Right lobe of liver (tissue), 6 donors: ENCODE measurements around the gene OR4D2. TPM values are rescaled to one million over a fixed set of nuclear protein-coding genes. Genes with fewer than 3 reads are reported as not detected.
A peak's percentile ranks its signal among the peaks of the same experiment; 100 is the strongest.

ENCODE experiments used
- ATAC-seq, 4 donors: fragments of 200-7000 bp; cut with Tn5 transposase; one replicate each; pipeline ENCODE4 v1.9.1; 2020; ENCODE audit warnings: mild to moderate bottlenecking in 4 of 4, moderate library complexity in 4 of 4
- DNase-seq, 3 donors: peaks; one replicate each; pipeline ENCODE4 v3.0.0-alpha.2; 2020
- H3K27ac ChIP-seq, 3 donors: fragments of 200-600 bp; one replicate each; pipeline ENCODE4 v1.8.0; 2022
- H3K27me3 ChIP-seq, 2 donors: fragments of 200-600 bp; one replicate each; pipeline ENCODE4 v1.8.0; 2022
- H3K36me3 ChIP-seq, 4 donors: fragments of 200-600 bp; sonication (generic) in 1 of 4; one replicate each; pipeline versions ENCODE4 v1.5.1 to v1.8.0; 2017 to 2022; ENCODE audit warnings: control low read depth in 1 of 4
- H3K4me1 ChIP-seq, 4 donors: fragments of 200-600 bp; sonication (generic) in 1 of 4; one replicate each; pipeline versions ENCODE4 v1.5.1 to v1.8.0; 2017 to 2022; ENCODE audit warnings: control low read depth in 1 of 4
- H3K4me3 ChIP-seq, 3 donors: fragments of 200-600 bp; one replicate each; pipeline ENCODE4 v1.8.0; 2022
- H3K9me3 ChIP-seq, 4 donors: fragments of 200-600 bp; sonication (generic) in 1 of 4; one replicate each; pipeline versions ENCODE4 v1.5.1 to v1.8.0; 2017 to 2022; ENCODE audit warnings: control low read depth in 1 of 4
- CTCF ChIP-seq, 4 donors: fragments of 200-600 bp in 3 of 4; fragments of 450-650 bp in 1 of 4; IDR thresholded peaks; one replicate each; pipeline versions ENCODE4 v1.5.1 to v1.8.0; 2016 to 2022; ENCODE audit warnings: antibody characterized with exemption in 4 of 4, mild to moderate bottlenecking in 2 of 4
- POLR2A ChIP-seq: fragments of 450-650 bp; IDR thresholded peaks from one replicate; pipeline ENCODE4 v1.6.1; 2017; ENCODE audit warnings: antibody characterized with exemption, mild to moderate bottlenecking
- WGBS: methylation state at CpG from one replicate; pipeline ENCODE4 v1.1.6; 2018; ENCODE audit warnings: low coverage, low lambda C conversion rate; ENCODE audit not compliant: insufficient coverage; ENCODE audit errors: missing lambda C conversion rate; 5-methylcytosine and 5-hydroxymethylcytosine counted together
- intact Hi-C, 2 donors: fragments of 100-400 bp; cut with DNase I; formaldehyde crosslinking; loops; one replicate each; pipeline versions ENCODE4 v1.11.2 to v1.14.1; 2022
- total RNA-seq, 6 experiments: library from RNA; depleted of rRNA in 2 of 6; stranded (reverse); fragments of >200 nt in 2 of 6; fragmentation: NEBNext Ultra II Directional in 3 of 6; extraction: Animal tissue kit (Norgen Biotek cat#: 25700) in 3 of 6; gene quantifications; one replicate each; pipeline versions ENCODE4 v1.1.0 to v1.2.4, GENCODE V29; 2016 to 2023
- donor health status: DM: no; HTN: yes; CAD: no.
- donor health status: DM: no; HTN: no; CAD: no.
- donor health status: DM: no; HTN: no; CAD: no.
- donor health status: DM: no; HTN: yes; CAD: no.
- donor health status: DM: no; HTN: yes; CAD: no.

Gene OR4D2
- total RNA-seq, 6 experiments from 2014 or later = not detected

GRCh38 chr17:58161566-58161965 is 5.2 kb upstream of the OR4D2 start:
- no peak overlapping the region for H3K27ac ChIP-seq
- no peak for DNase-seq
- intact Hi-C loops = no loop called here
- no peak for ATAC-seq
- H3K36me3 ChIP-seq = no peaks in the 10 kb centered on the region
- H3K4me3 ChIP-seq = no peak overlapping the region
- WGBS = 45% methylated on average over 3 of the region's 3 CpGs
- H3K9me3 ChIP-seq = no peaks in the 10 kb centered on the region
- TF ChIP-seq POLR2A (no peak), CTCF (IDR thresholded peaks at IDR 0.05) (no peak)
- H3K27me3 ChIP-seq = no peaks in the 10 kb centered on the region
- H3K4me1 ChIP-seq = no peaks in the 10 kb centered on the region

- no peak for DNase-seq
- intact Hi-C loops = no loop called here
- ATAC-seq = no peak
- H3K36me3 ChIP-seq = no peaks in the 10 kb centered on the region
- no peak for TF ChIP-seq POLR2A
- TF ChIP-seq CTCF (IDR thresholded peaks at IDR 0.05) = no peak
- H3K27me3 ChIP-seq = no peaks in the 10 kb centered on the region
- 0% methylated on average over 2 of the region's 2 CpGs for WGBS
- H3K9me3 ChIP-seq = no peaks in the 10 kb centered on the region
- H3K4me3 ChIP-seq = no peak overlapping the region
- no peak overlapping the region for H3K27ac ChIP-seq
- no peaks in the 10 kb centered on the region for H3K4me1 ChIP-seq
These were observed 801 bp upstream of the OR4D2 start for GRCh38 chr17:58165981-58166380.

GRCh38 chr17:58170622-58171021 is 3.8 kb downstream of the OR4D2 start:
- H3K4me3 ChIP-seq = no peak overlapping the region
- 27% methylated on average over 4 of the region's 4 CpGs for WGBS
- no peaks in the 10 kb centered on the region for H3K4me1 ChIP-seq
- H3K36me3 ChIP-seq = no peaks in the 10 kb centered on the region
- TF ChIP-seq POLR2A = no peak
- no peak for TF ChIP-seq CTCF (IDR thresholded peaks at IDR 0.05)
- no peaks in the 10 kb centered on the region for H3K9me3 ChIP-seq
- intact Hi-C loops = no loop called here
- DNase-seq = no peak
- H3K27me3 ChIP-seq = no peaks in the 10 kb centered on the region
- no peak overlapping the region for H3K27ac ChIP-seq
- no peak for ATAC-seq

- ATAC-seq = peak in 2 of 4 donors; percentile 29 to 31
- 25% methylated on average over 2 of the region's 2 CpGs for WGBS
- H3K36me3 ChIP-seq = no peaks in the 10 kb centered on the region
- no peaks in the 10 kb centered on the region for H3K9me3 ChIP-seq
- no peaks in the 10 kb centered on the region for H3K27me3 ChIP-seq
- intact Hi-C loops = no loop called here
- H3K4me3 ChIP-seq = no peak overlapping the region
- TF ChIP-seq CTCF (IDR thresholded peaks at IDR 0.05) (peak in 3 of 4 donors; percentile 10 to 37 (median 22)), POLR2A (no peak)
- H3K27ac ChIP-seq = no peak overlapping the region
- DNase-seq = no peak
- no peaks in the 10 kb centered on the region for H3K4me1 ChIP-seq
These were observed 5.7 kb downstream of the OR4D2 start for GRCh38 chr17:58172369-58173071.
